ENCODE results near the gene PRSS38. TPM values are rescaled to one million over a fixed set of nuclear protein-coding genes. Genes with fewer than 3 reads are reported as not detected.
"Not testable (repeated sequence)": the region's sequence is repeated elsewhere in the genome, so short reads cannot be mapped to it uniquely, and the experiment has no call there.

The PRSS38 gene
- total RNA-seq, 1 donor from 2014 or later: not detected

- DNase-seq (ENCODE audit: low spot score): no peak
Observed at GRCh38 chr1:227844320-227845146, 29.1 kb downstream of the PRSS38 start.

GRCh38 chr1:227845147-227845458, 29.6 kb downstream of the PRSS38 start:
- no peak for DNase-seq (ENCODE audit: low spot score)

- no peak for DNase-seq (ENCODE audit: low spot score)
Observed at GRCh38 chr1:227845519-227845918, 30.0 kb downstream of the PRSS38 start.

GRCh38 chr1:227846265-227846858, 30.9 kb downstream of the PRSS38 start:
- DNase-seq (ENCODE audit: low spot score): no peak

- not testable (repeated sequence) for DNase-seq (ENCODE audit: low spot score)
Observed at GRCh38 chr1:227847046-227847445, 31.6 kb downstream of the PRSS38 start.

- DNase-seq (ENCODE audit: low spot score): no peak
Observed at GRCh38 chr1:227848430-227848932, 33.0 kb downstream of the PRSS38 start.

GRCh38 chr1:227849251-227849650, 33.8 kb downstream of the PRSS38 start:
- no peak for DNase-seq (ENCODE audit: low spot score)

- DNase-seq (ENCODE audit: low spot score): no peak
Observed at GRCh38 chr1:227854189-227854588, 38.7 kb downstream of the PRSS38 start.

GRCh38 chr1:227855687-227856086, 40.2 kb downstream of the PRSS38 start:
- peak; percentile 11 for DNase-seq (ENCODE audit: low spot score)

GRCh38 chr1:227856147-227856858, 40.8 kb downstream of the PRSS38 start:
- no peak for DNase-seq (ENCODE audit: low spot score)

- no peak for DNase-seq (ENCODE audit: low spot score)
Observed at GRCh38 chr1:227864882-227865281, 49.4 kb downstream of the PRSS38 start.

- DNase-seq (ENCODE audit: low spot score): no peak
Observed at GRCh38 chr1:227869279-227869842, 53.9 kb downstream of the PRSS38 start.

- no peak for DNase-seq (ENCODE audit: low spot score)
Observed at GRCh38 chr1:227869851-227870305, 54.4 kb downstream of the PRSS38 start.

GRCh38 chr1:227870366-227870765, 54.9 kb downstream of the PRSS38 start:
- no peak for DNase-seq (ENCODE audit: low spot score)

GRCh38 chr1:227871892-227872291, 56.4 kb downstream of the PRSS38 start:
- not testable (repeated sequence) for DNase-seq (ENCODE audit: low spot score)

GRCh38 chr1:227877810-227878209, 62.3 kb downstream of the PRSS38 start:
- not testable (repeated sequence) for DNase-seq (ENCODE audit: low spot score)

- DNase-seq (ENCODE audit: low spot score): no peak
Observed at GRCh38 chr1:227880342-227880924, 65.0 kb downstream of the PRSS38 start.

GRCh38 chr1:227883073-227883520, 67.6 kb downstream of the PRSS38 start:
- no peak for DNase-seq (ENCODE audit: low spot score)

GRCh38 chr1:227883641-227884301, 68.3 kb downstream of the PRSS38 start:
- no peak for DNase-seq (ENCODE audit: low spot score)

GRCh38 chr1:227884370-227885134, 69.1 kb downstream of the PRSS38 start:
- DNase-seq (ENCODE audit: low spot score): no peak
